ENCODE data around the gene KLK4.
"Not testable (repeated sequence)": the region's sequence is repeated elsewhere in the genome, so short reads cannot be mapped to it uniquely, and the experiment has no call there.

Gene KLK4

GRCh38 chr19:50912727-50913716 lies 1.8 kb upstream of the KLK4 start:
- no peak for DNase-seq (ENCODE audit: low spot score)

GRCh38 chr19:50912102-50912599 lies 956 bp upstream of the KLK4 start:
- no peak for DNase-seq (ENCODE audit: low spot score)

- no peak for DNase-seq (ENCODE audit: low spot score)
These were observed 473 bp downstream of the KLK4 start for GRCh38 chr19:50910722-50911121.

GRCh38 chr19:50909240-50910070 lies 1.7 kb downstream of the KLK4 start:
- no peak for DNase-seq (ENCODE audit: low spot score)

GRCh38 chr19:50908336-50908735 lies 2.9 kb downstream of the KLK4 start:
- no peak for DNase-seq (ENCODE audit: low spot score)

GRCh38 chr19:50906217-50906616 lies 5.0 kb downstream of the KLK4 start:
- DNase-seq (ENCODE audit: low spot score): no peak

GRCh38 chr19:50902640-50903039 lies 8.6 kb downstream of the KLK4 start:
- no peak for DNase-seq (ENCODE audit: low spot score)

GRCh38 chr19:50899569-50899968 lies 11.6 kb downstream of the KLK4 start:
- no peak for DNase-seq (ENCODE audit: low spot score)

GRCh38 chr19:50898018-50898417 lies 13.2 kb downstream of the KLK4 start:
- no peak for DNase-seq (ENCODE audit: low spot score)

GRCh38 chr19:50897612-50898011 lies 13.6 kb downstream of the KLK4 start:
- DNase-seq (ENCODE audit: low spot score): no peak

GRCh38 chr19:50897191-50897607 lies 14.0 kb downstream of the KLK4 start:
- no peak for DNase-seq (ENCODE audit: low spot score)

- DNase-seq (ENCODE audit: low spot score): no peak
These were observed 14.5 kb downstream of the KLK4 start for GRCh38 chr19:50896591-50897190.

GRCh38 chr19:50896089-50896590 lies 15.1 kb downstream of the KLK4 start:
- DNase-seq (ENCODE audit: low spot score): not testable (repeated sequence)

GRCh38 chr19:50894478-50895356 lies 16.5 kb downstream of the KLK4 start:
- DNase-seq (ENCODE audit: low spot score): no peak

GRCh38 chr19:50893047-50893736 lies 18.0 kb downstream of the KLK4 start:
- DNase-seq (ENCODE audit: low spot score): no peak

- DNase-seq (ENCODE audit: low spot score): no peak
These were observed 20.0 kb downstream of the KLK4 start for GRCh38 chr19:50891253-50891625.

- no peak for DNase-seq (ENCODE audit: low spot score)
These were observed 20.6 kb downstream of the KLK4 start for GRCh38 chr19:50890422-50891252.

GRCh38 chr19:50889638-50890037 lies 21.6 kb downstream of the KLK4 start:
- DNase-seq (ENCODE audit: low spot score): no peak

GRCh38 chr19:50882188-50882587 lies 29.0 kb downstream of the KLK4 start:
- no peak for DNase-seq (ENCODE audit: low spot score)

GRCh38 chr19:50880241-50880640 lies 31.0 kb downstream of the KLK4 start:
- DNase-seq (ENCODE audit: low spot score): no peak
